Activated CD4-positive, alpha-beta T cell treated with anti-CD3 and anti-CD28 coated beads, Interleukin-2, amount 50 U/mL, for 48 hours (primary cell): Measurements from ENCODE around the gene CNTROB.

ENCODE experiments used
- DNase-seq, 2 experiments: peaks; one replicate each; pipeline ENCODE4 v3.0.0-alpha.2; 2020

The CNTROB gene

GRCh38 chr17:7931709-7932482 is at the start of gene CNTROB, which contains the start of gene TRAPPC1:
CNTROB (plus strand) TSS chr17:7932206; CDS start chr17:7933080, 874 bp downstream.
TRAPPC1 (minus strand) TSS chr17:7931946; CDS start chr17:7931829, 117 bp downstream.
- peak; percentile 99 to 100 for DNase-seq

GRCh38 chr17:7882629-7883028 is 49.4 kb upstream of the CNTROB start:
- no peak for DNase-seq

- DNase-seq = peak; percentile 33 to 35
Measured at GRCh38 chr17:7883781-7884386, 48.1 kb upstream of the CNTROB start.

- peak; percentile 29 to 36 for DNase-seq
Measured at GRCh38 chr17:7884581-7885366, 47.2 kb upstream of the CNTROB start.

- peak; percentile 48 to 59 for DNase-seq
Measured at GRCh38 chr17:7885367-7886226, 46.4 kb upstream of the CNTROB start.

GRCh38 chr17:7886227-7887037 is 45.6 kb upstream of the CNTROB start:
- peak; percentile 60 to 68 for DNase-seq

GRCh38 chr17:7887038-7887481 is 44.9 kb upstream of the CNTROB start:
- no peak for DNase-seq

GRCh38 chr17:7887482-7888183 is 44.4 kb upstream of the CNTROB start:
- peak; percentile 91 to 94 for DNase-seq

- peak; percentile 71 to 81 for DNase-seq
Measured at GRCh38 chr17:7888184-7888920, 43.7 kb upstream of the CNTROB start, which contains the start of gene CHD3. CHD3 (plus strand) TSS chr17:7888789; CDS start chr17:7889001, 212 bp downstream.

GRCh38 chr17:7889166-7889955 is 42.6 kb upstream of the CNTROB start:
- peak; percentile 61 to 69 for DNase-seq

- no peak for DNase-seq
Measured at GRCh38 chr17:7893187-7893880, 38.7 kb upstream of the CNTROB start.

GRCh38 chr17:7894226-7894625 is 37.8 kb upstream of the CNTROB start:
- DNase-seq = no peak

GRCh38 chr17:7894866-7895265 is 37.1 kb upstream of the CNTROB start:
- no peak for DNase-seq

GRCh38 chr17:7897090-7897489 is 34.9 kb upstream of the CNTROB start:
- DNase-seq = no peak

- no peak for DNase-seq
Measured at GRCh38 chr17:7897773-7898172, 34.2 kb upstream of the CNTROB start.

- no peak for DNase-seq
Measured at GRCh38 chr17:7903154-7904103, 28.6 kb upstream of the CNTROB start.

GRCh38 chr17:7909089-7909488 is 22.9 kb upstream of the CNTROB start:
- DNase-seq = no peak
